IPS-15b (cell line): ENCODE results near the gene RAB14.

Experiments
- H3K27me3 ChIP-seq: one replicate; pipeline ENCODE4 v1.6.1; 2013; ENCODE audit warnings: low read length; ENCODE audit not compliant: control insufficient read depth, insufficient read depth
- H3K36me3 ChIP-seq: one replicate; pipeline ENCODE4 v1.6.1; 2013; ENCODE audit warnings: low read length; ENCODE audit not compliant: control insufficient read depth, insufficient read depth
- H3K4me1 ChIP-seq: one replicate; pipeline ENCODE4 v1.6.1; 2013; ENCODE audit warnings: mild to moderate bottlenecking, low read length; ENCODE audit not compliant: control insufficient read depth, insufficient read depth
- H3K4me3 ChIP-seq: one replicate; pipeline ENCODE4 v1.5.1; 2013; ENCODE audit warnings: low read depth, low read length
- H3K9ac ChIP-seq: one replicate; pipeline ENCODE4 v1.6.1; 2013; ENCODE audit warnings: low read depth, mild to moderate bottlenecking, low read length
- H3K9me3 ChIP-seq: one replicate; pipeline ENCODE4 v1.6.1; 2013; ENCODE audit warnings: mild to moderate bottlenecking, low read length; ENCODE audit not compliant: control insufficient read depth, insufficient read depth

Gene RAB14

GRCh38 chr9:121233906-121234831, 32.5 kb upstream of the RAB14 start:
- Histone ChIP-seq H3K9me3 (no peaks in the 10 kb centered on the region), H3K4me1 (no peaks in the 10 kb centered on the region), H3K27me3 (peaks cover 8% of the 10 kb centered on the region), H3K9ac (no peak overlapping the region), H3K36me3 (no peaks in the 10 kb centered on the region), H3K4me3 (no peak overlapping the region)

GRCh38 chr9:121232251-121232650, 30.6 kb upstream of the RAB14 start:
- Histone ChIP-seq H3K27me3 (no peaks in the 10 kb centered on the region), H3K9me3 (no peaks in the 10 kb centered on the region), H3K36me3 (no peaks in the 10 kb centered on the region), H3K9ac (no peak overlapping the region), H3K4me1 (no peaks in the 10 kb centered on the region), H3K4me3 (no peak overlapping the region)

GRCh38 chr9:121230256-121230655, 28.6 kb upstream of the RAB14 start:
- no peaks in the 10 kb centered on the region for H3K27me3 ChIP-seq
- H3K4me1 ChIP-seq, result no peaks in the 10 kb centered on the region
- no peaks in the 10 kb centered on the region for H3K36me3 ChIP-seq
- H3K9me3 ChIP-seq, result no peaks in the 10 kb centered on the region
- H3K4me3 ChIP-seq, result no peak overlapping the region
- H3K9ac ChIP-seq, result no peak overlapping the region

GRCh38 chr9:121227862-121228261, 26.2 kb upstream of the RAB14 start:
- Histone ChIP-seq H3K9me3 (no peaks in the 10 kb centered on the region), H3K9ac (no peak overlapping the region), H3K36me3 (no peaks in the 10 kb centered on the region), H3K4me1 (no peaks in the 10 kb centered on the region), H3K27me3 (no peaks in the 10 kb centered on the region), H3K4me3 (no peak overlapping the region)

- H3K9ac ChIP-seq, result no peak overlapping the region
- H3K27me3 ChIP-seq, result no peaks in the 10 kb centered on the region
- no peaks in the 10 kb centered on the region for H3K36me3 ChIP-seq
- H3K4me3 ChIP-seq, result no peak overlapping the region
- peaks cover 8% of the 10 kb centered on the region for H3K4me1 ChIP-seq
- H3K9me3 ChIP-seq, result no peaks in the 10 kb centered on the region
Observed at GRCh38 chr9:121226175-121226574, 24.5 kb upstream of the RAB14 start.

GRCh38 chr9:121225240-121225639, 23.6 kb upstream of the RAB14 start:
- Histone ChIP-seq H3K27me3 (no peaks in the 10 kb centered on the region), H3K4me3 (no peak overlapping the region), H3K9ac (no peak overlapping the region), H3K9me3 (no peaks in the 10 kb centered on the region), H3K4me1 (peaks cover 12% of the 10 kb centered on the region), H3K36me3 (no peaks in the 10 kb centered on the region)

GRCh38 chr9:121222524-121223171, 21.0 kb upstream of the RAB14 start:
- H3K9me3 ChIP-seq, result no peaks in the 10 kb centered on the region
- H3K4me1 ChIP-seq, result peaks cover 13% of the 10 kb centered on the region
- no peaks in the 10 kb centered on the region for H3K36me3 ChIP-seq
- H3K27me3 ChIP-seq, result no peaks in the 10 kb centered on the region
- H3K9ac ChIP-seq, result no peak overlapping the region
- no peak overlapping the region for H3K4me3 ChIP-seq

- no peaks in the 10 kb centered on the region for H3K36me3 ChIP-seq
- no peaks in the 10 kb centered on the region for H3K27me3 ChIP-seq
- H3K9ac ChIP-seq, result peak overlapping the region; percentile 42
- peak overlapping the region; percentile 1 for H3K4me3 ChIP-seq
- H3K4me1 ChIP-seq, result peaks cover 13% of the 10 kb centered on the region
- H3K9me3 ChIP-seq, result no peaks in the 10 kb centered on the region
Observed at GRCh38 chr9:121221664-121222055, 20.0 kb upstream of the RAB14 start.

- H3K36me3 ChIP-seq, result no peaks in the 10 kb centered on the region
- H3K4me1 ChIP-seq, result peaks cover 13% of the 10 kb centered on the region
- H3K9ac ChIP-seq, result peak overlapping the region; percentile 42
- H3K9me3 ChIP-seq, result no peaks in the 10 kb centered on the region
- peak overlapping the region; percentile 1 for H3K4me3 ChIP-seq
- no peaks in the 10 kb centered on the region for H3K27me3 ChIP-seq
Observed at GRCh38 chr9:121220996-121221663, 19.5 kb upstream of the RAB14 start.

- peaks cover 3% of the 10 kb centered on the region for H3K27me3 ChIP-seq
- peaks cover 13% of the 10 kb centered on the region for H3K4me1 ChIP-seq
- H3K9ac ChIP-seq, result no peak overlapping the region
- H3K4me3 ChIP-seq, result no peak overlapping the region
- no peaks in the 10 kb centered on the region for H3K9me3 ChIP-seq
- no peaks in the 10 kb centered on the region for H3K36me3 ChIP-seq
Observed at GRCh38 chr9:121219530-121219929, 17.9 kb upstream of the RAB14 start.

GRCh38 chr9:121218357-121219027, 16.8 kb upstream of the RAB14 start:
- H3K9me3 ChIP-seq, result no peaks in the 10 kb centered on the region
- no peaks in the 10 kb centered on the region for H3K36me3 ChIP-seq
- H3K9ac ChIP-seq, result no peak overlapping the region
- peaks cover 17% of the 10 kb centered on the region for H3K4me1 ChIP-seq
- H3K27me3 ChIP-seq, result peaks cover 6% of the 10 kb centered on the region
- no peak overlapping the region for H3K4me3 ChIP-seq
